NCI-H526 (cell line): ENCODE results near the gene DLAT.
"Not testable (repeated sequence)": the region's sequence is repeated elsewhere in the genome, so short reads cannot be mapped to it uniquely, and the experiment has no call there.

Experiments used
- DNase-seq, 2 experiments: peaks; one replicate each; lab custom pipeline; 2025; lab: John Stamatoyannopoulos, UW

DLAT gene

DNA sequence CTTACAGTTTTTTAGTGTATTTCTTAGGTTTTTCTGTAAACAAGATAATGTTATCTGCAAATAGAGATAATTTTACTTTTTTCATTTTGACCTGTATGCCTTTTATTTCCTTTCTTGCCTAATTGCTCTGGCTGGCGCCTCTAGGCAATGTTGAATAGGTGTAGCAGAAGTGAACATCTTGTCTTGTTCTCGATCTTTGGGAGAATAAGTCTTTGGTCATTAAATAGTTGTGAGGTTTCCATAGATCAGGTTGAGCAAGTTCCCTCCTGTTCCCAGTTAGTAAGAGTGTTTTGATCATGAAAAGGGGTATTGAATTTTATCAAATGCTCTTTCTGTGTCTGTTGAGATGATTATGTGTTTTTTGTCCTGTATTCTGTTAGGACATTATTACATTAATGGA is 24.6 kb downstream of the DLAT start:
- DNase-seq: no peak

DNA sequence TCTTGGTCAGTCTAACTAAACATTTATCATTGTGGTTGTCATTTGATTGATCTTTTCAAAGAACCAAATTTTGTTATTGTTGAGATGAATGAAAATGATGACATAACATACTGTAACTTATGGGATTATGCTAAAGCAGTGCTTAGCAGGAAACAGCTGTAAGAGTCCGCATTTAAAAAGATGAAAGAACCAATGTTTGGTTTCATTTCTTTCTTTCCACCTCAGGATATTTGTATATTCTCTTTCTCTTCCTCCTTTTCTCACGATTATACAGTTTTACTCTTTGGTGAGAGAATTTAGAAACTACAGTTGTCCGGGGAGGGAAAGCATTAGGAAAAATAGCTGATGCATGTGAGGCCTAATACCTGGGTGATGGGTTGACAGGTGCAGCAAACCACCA is 25.5 kb downstream of the DLAT start:
- no peak for DNase-seq

DNA sequence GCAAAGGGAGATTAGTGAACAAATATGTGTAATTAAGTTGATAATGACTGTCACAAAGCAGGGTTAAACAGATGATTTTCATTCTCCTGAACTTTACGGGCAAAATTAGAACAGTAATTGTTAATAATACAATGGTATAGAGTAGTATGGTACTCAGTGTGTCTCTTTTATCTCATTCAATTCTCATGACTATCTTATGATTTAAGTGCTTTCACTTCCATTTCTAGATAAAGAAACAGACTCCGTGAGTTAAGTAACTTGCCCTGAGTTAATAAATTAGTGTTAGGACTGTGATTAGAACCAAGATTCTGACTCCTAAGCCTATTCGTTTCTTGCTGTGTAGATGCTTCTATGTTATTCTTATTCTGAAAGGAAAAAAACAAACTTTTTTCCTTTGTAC is 26.6 kb downstream of the DLAT start:
- DNase-seq: no peak

DNA sequence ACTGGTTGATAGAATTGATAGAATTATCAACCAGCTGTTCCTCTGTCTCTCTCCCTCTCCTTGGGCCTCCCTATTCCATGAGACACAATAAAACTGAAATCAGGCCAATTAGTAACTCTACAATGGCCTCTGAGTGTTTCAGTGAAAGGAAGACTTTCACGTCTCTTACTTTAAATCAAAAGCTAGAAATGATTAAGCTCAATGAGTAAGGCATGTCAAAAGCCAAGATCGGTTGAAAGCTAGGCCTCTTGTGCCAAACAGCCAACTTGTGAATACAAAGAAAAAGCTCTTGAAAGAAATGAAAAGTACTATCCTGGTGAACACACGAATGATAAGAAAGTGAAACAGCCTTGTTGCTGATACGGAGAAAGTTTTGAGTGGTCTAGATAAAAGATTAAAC is 32.0 kb downstream of the DLAT start:
- no peak for DNase-seq

DNA sequence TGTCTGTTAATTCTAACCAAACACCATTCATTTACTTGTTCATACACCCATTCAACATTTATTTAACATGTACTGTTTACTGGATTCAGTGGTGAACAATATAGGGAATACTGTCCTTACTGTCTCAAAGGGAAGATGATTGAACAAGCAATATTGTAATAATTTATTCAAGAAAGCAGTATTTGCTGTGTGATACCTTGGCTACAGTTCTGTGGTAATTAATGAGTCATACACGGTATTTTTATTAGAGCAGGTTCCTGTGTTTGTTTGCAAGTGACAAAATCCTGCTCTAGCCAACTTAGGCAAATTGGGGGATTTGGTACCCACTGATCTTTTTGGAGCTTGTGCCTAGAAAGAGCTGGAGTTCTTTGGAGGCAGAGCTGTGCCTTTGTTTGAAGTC is 32.9 kb downstream of the DLAT start:
- no peak for DNase-seq

DNA sequence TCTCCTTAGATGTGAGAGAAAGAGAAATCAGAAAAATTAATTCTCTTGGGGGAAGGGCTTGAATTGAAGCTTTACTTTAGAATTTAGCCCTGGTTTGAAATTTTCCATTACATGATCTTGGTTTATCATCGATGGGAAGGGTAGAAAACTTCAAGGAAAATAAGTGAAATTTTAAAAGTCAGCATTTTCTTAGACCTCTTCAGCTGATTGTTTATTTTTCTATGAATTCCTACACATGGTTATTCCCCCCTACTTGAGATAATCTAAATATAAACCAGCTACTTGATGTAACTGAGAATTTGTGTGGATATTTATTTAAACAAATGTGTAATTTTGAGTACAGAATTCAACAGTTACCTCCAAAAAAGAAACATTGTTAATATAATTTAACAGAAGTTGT is 37.7 kb downstream of the DLAT start:
- DNase-seq: no peak

DNA sequence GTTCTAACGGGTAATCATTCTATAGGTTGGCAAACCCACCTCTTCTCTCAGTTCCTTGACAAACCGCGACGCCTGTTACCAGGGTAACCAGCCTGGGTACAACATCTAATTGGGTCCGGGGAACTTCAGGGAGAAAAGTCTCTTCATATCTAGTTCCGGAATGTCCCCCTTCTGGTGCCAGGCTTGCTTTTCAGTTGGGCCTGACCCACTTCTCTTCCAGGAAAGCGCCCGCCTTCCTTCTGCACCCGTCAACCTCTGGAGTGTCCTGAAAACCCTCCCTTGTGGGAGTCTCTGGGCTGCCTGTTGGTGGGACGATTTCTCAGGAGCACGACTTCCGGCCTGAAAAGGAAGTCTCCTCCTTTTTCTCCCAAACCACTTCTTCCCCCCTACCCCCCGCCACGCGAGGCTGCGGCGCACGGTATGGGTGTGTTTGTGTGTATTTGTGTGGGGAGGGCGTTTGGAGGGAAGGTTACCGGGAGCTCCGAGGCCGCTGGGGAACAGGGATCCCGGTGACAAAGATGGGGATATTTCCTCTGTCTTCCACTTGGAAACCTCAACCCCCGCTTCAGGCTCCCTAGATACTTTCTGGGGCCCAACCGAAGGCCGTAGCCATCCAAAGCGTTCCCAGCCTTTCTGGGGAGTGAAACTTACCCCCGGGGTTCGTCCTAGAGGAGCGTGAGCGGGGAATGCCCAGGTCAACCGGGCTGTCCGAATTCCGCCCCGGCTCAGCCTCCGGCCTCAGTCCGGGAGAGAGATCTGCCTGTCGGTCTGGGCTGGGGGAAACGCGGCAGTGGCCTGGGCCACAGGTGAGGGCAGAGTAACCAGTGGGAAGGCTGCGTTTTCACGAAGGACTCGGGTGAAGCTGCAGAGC is 49.0 kb downstream of the DLAT start, which contains the start of the genes NKAPD1 and PIH1D2:
NKAPD1 (plus strand) TSS at position 359 of the 871 bp plus-strand sequence. CDS start 1,276 bp downstream, outside the sequence.
PIH1D2 (minus strand) TSS at position 77 of the 871 bp plus-strand sequence. CDS start 843 bp downstream, outside the sequence.
- DNase-seq: peak; percentile 94 to 97

DNA sequence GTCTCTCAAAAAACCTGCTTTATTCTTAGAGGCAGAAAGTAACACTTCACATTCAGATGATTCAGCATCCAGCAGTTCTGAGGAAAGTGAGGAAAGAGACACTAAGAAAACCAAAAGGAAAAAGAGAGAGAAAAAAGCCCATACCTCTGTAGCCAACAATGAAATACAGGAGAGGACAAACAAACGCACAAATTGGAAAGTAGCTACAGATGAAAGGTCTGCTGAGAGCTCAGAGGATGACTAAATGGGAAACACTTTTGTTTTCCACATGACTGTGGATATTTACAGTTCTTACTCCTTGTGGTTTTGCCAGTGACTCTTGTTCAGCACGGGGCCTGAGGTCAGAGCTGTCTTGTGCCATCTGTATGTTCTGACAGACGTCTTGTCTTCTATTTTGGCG is 57.5 kb downstream of the DLAT start:
- no peak for DNase-seq

DNA sequence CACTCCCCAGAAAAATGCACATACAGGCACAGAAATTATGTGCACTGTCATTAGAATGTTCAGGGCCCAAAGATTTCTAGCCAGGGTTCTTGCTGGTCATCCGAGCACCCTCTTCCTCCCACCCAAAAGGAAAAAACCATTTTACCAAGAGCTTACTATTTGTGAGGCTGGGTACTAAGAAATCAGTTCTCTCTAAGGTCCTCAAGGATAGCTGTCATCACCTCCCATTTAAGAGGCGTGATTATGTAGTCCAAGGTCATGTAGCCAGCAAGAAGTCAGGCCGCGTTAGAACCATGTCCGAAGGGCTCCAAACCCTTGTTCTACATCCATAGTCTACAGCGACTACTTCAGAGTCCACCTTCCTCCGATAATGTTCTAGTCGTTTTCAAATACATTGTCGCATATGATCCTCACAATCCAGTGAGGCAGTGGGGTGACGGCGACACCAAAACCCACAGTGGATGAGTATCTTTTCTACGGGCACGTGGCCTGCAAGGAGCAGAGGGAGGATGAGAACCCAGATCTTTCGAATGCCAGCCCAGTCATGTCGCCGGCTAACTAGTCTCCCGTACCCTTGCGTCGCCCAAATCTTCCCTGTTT is 60.7 kb downstream of the DLAT start:
- DNase-seq: peak; percentile 48 to 72

DNA sequence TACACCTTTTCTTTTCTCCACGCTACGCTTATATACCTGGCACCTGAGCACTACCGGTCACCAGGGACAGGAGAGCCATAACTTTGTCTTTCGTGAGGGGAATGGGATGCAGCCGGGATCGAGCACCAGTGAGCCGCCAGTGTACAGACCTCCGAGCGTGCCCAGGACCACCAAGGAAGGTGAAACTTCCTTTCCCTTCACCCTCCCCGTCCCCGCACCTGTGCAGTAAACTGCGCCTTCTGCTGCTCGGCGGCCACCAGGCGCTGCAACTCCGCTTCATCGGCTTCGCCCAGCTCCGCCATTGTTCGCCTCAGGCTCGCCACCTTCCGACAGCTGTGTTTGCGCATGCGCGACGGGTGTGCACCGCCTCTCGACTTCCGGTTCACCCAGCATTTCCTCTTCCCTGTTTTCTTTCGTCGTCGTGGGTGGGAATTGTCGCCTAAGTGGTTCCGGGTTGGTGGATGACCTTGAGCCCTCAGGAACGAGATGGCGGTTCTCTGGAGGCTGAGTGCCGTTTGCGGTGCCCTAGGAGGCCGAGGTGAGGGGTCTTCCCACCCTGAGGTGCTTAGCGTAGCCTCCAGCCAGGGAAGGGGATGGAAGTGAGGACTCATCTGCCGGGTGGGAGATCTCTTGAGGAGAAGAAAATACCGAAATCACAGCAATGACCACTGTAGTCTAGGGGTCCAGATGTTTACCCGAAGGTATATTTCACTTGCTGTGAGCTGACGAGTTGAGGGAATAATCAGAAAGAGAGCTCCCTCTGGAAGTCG is 61.4 kb downstream of the DLAT start, which contains the start of the genes SDHD and TIMM8B:
SDHD (plus strand) TSS at position 452 of the 770 bp plus-strand sequence; CDS start at position 487, 35 bp downstream.
TIMM8B (minus strand) TSS at position 335 of the 770 bp plus-strand sequence; CDS start at position 302, 33 bp downstream.
- DNase-seq: peak; percentile 99 to 100

DNA sequence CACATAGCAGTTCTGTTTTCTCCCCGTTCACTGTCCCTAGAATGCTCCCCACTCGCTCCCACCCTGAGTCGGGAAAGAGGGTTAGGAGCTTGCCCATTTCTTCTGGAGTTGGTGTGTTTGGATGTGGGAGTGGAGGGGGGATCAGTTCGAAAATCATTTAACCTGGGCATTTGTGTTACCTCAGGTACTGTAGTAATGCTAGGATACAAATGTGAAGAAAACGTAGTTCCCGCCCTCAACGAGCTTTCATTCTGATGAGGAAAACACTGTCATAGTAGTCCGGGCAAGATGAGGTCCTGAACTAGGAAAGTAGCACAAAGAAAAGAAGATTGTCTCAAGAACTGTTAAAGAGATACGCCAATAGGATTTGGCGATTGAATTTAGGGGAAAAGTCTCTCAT is 62.0 kb downstream of the DLAT start:
- no peak for DNase-seq

DNA sequence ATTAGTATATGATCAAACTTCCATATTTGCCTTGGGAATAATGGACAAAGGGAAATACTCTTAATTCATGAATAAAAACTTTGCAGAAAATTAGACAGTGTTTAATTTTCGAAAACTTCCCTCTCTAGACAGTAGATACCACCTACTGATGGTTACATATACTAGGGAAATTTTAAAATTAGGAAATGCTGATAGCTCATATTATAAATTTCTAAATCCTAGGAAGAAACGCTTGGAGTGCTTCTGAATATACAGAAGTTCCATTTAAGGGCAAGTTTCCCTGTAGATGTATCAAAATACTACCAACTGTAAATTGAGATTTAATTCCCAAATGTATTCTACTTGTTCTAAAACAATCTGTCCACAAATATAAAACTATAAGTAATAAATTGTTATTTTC is 70.1 kb downstream of the DLAT start:
- not testable (repeated sequence) for DNase-seq

DNA sequence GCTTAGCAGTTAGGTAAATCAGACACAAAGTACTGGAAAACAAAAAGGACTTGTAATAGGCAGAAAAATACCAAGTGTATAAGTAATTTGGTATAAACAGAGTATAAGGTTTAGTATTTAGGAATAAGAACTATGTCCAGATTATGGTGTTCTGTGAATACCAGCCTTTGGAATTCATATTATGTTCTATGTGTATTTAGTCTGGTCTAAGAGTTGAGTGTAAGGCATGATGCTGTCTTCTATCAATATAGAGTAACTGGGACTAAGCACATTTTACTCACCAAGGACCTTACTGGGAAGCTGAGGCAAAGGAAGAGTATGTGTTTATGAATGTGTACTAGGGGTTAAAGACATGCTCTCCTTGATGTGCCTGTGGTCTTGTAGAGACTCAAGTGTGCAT is 71.0 kb downstream of the DLAT start:
- no peak for DNase-seq

DNA sequence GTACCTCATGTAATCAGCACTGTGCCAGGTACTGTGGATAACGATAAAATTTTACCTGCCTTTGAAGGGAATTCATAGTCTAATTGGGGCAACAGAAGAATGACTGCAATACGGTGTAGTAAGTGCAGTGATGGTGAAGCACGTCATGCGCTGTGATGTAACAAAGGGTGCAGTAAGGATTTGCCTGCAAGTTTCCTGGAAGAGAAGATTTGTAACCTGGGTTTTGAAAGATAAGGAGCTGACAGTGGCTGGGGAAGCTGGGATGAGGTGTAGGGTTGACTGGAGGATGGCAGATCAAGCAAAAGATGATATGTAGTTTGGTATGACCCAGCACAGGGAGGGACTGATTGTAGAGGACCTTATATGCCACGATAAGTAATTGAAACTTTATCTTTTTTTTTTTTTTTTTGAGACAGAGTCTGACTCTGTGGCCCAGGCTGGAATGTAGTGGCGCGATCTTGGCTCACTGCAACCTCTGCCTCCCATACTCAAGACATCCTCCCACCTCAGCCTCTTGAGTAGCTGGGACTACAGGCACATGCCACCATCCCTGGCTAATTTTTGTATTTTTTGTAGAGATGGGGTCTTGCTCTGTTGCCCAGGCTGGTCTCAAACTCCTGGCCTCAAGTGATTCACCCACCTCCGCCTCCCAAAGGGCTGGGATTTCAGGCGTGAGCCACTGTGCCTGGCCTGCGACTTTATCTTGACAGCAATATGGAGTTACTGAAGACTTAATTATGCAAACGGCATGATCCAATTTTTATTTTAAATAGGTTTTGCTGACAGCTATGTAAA is 72.7 kb downstream of the DLAT start:
- no peak for DNase-seq

DNA sequence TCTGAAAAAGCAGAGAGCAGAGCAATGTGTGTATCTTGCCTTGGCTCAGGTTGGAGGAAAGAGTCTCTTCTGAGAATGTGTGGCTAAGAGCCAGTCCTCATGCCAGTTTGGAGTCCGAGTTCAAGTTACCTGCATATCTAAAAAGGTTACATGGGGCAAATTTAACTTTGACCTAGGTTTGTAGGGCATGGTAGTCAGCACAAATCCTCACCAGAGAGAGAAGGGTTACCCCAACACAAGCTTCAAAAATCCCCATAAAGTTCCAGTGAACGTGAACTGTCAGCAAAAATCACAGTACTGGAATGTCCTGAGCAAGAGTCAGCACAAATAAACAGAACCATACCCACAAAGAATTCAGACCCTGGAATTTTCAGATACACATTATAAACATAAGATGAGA is 75.3 kb downstream of the DLAT start:
- no peak for DNase-seq

DNA sequence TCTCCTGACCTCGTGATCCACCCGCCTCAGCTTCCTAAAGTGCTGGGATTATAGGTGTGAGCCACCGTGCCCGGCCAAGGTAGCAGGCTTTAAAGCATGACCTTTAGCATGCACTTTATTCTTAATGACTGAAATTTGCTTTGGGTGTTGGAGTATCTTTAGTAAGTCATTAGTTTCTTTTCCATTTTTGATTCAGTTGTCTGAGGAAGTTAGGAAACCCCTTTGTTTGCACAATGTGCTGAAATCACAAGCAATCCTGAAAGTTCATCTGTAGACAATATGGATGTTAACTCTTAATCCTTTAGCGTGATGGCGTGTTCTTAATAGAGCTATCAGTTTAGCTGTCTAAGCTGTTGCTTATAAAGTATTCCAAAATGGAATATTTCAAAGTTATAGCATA is 78.2 kb downstream of the DLAT start:
- no peak for DNase-seq

DNA sequence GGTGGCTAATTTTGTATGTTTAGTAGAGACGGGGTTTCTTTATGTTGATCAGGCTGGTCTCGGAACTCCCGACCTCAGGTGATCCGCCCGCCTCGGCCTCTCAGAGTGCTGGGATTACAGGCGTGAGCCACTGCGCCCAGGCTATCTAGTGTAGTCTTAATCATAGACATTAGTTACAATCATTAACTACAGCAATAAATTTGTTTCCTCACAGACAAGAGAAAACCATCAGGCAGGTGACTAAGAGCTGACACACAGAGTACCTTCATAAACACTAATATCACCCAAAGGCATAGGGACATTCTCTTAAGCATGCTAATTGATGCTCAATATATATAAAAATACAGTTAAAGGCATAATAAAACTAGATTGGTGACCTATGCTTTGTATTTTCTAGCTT is 80.9 kb downstream of the DLAT start:
- no peak for DNase-seq
